Measurements from ENCODE around the gene ZNF474.

The ZNF474 gene

GRCh38 chr5:122200450-122200849 is 71.1 kb downstream of the ZNF474 start:
- no peak for DNase-seq (ENCODE audit: low read depth in 1 of 2, low spot score in 1 of 2)
- H3K27me3 ChIP-seq (ENCODE audit: insufficient read depth, poor library complexity, severe bottlenecking), result no peaks in the 10 kb centered on the region

GRCh38 chr5:122200865-122201264 is 71.5 kb downstream of the ZNF474 start:
- TF ChIP-seq REST (IDR thresholded peaks at IDR 0.05; ENCODE audit: insufficient replicate concordance, low read depth) (no peak), POLR2AphosphoS5 (IDR thresholded peaks at IDR 0.05; ENCODE audit: low read depth) (no peak), CTCF (IDR thresholded peaks at IDR 0.05; ENCODE audit: insufficient read depth, low read length) (no peak), SPI1 (IDR thresholded peaks at IDR 0.05; ENCODE audit: borderline replicate concordance, low read depth) (no peak), GABPA (IDR thresholded peaks at IDR 0.05; ENCODE audit: low read depth) (no peak)
- no peak overlapping the region for H3K4me3 ChIP-seq (replicated peaks; ENCODE audit: insufficient read depth, low read length)
- no peak overlapping the region for H3K27ac ChIP-seq (replicated peaks)
- DNase-seq (ENCODE audit: low read depth in 1 of 2, low spot score in 1 of 2), result no peak
- no peaks in the 10 kb centered on the region for H3K27me3 ChIP-seq (ENCODE audit: insufficient read depth, poor library complexity, severe bottlenecking)

More at GRCh38 chr5:122200450-122200849, 71.1 kb downstream of the ZNF474 start:
- Histone ChIP-seq H3K4me3 (replicated peaks; ENCODE audit: insufficient read depth, low read length) (no peak overlapping the region), H3K27ac (replicated peaks) (no peak overlapping the region)
- no peak for TF ChIP-seq REST (IDR thresholded peaks at IDR 0.05; ENCODE audit: insufficient replicate concordance, low read depth)
- TF ChIP-seq GABPA (IDR thresholded peaks at IDR 0.05; ENCODE audit: low read depth), result no peak
- no peak for TF ChIP-seq POLR2AphosphoS5 (IDR thresholded peaks at IDR 0.05; ENCODE audit: low read depth)
- no peak for TF ChIP-seq CTCF (IDR thresholded peaks at IDR 0.05; ENCODE audit: insufficient read depth, low read length)
- no peak for TF ChIP-seq SPI1 (IDR thresholded peaks at IDR 0.05; ENCODE audit: borderline replicate concordance, low read depth)

- TF ChIP-seq REST (IDR thresholded peaks at IDR 0.05; ENCODE audit: insufficient replicate concordance, low read depth), result no peak
- no peak for TF ChIP-seq POLR2AphosphoS5 (IDR thresholded peaks at IDR 0.05; ENCODE audit: low read depth)
- TF ChIP-seq CTCF (IDR thresholded peaks at IDR 0.05; ENCODE audit: insufficient read depth, low read length), result no peak
- no peak for TF ChIP-seq SPI1 (IDR thresholded peaks at IDR 0.05; ENCODE audit: borderline replicate concordance, low read depth)
- no peak for TF ChIP-seq GABPA (IDR thresholded peaks at IDR 0.05; ENCODE audit: low read depth)
- Histone ChIP-seq H3K27me3 (ENCODE audit: insufficient read depth, poor library complexity, severe bottlenecking) (no peaks in the 10 kb centered on the region), H3K27ac (replicated peaks) (no peak overlapping the region), H3K4me3 (replicated peaks; ENCODE audit: insufficient read depth, low read length) (no peak overlapping the region)
- no peak for DNase-seq (ENCODE audit: low read depth in 1 of 2, low spot score in 1 of 2)
These were observed 72.0 kb downstream of the ZNF474 start for GRCh38 chr5:122201365-122201764.
